ENCODE data around the gene KDM4D. TPM values are rescaled to one million over a fixed set of nuclear protein-coding genes. Genes with fewer than 3 reads are reported as not detected.
A peak's percentile ranks its signal among the peaks of the same experiment; 100 is the strongest.

The KDM4D gene
- total and polyA plus RNA-seq, 2 of the 8 experiments (the other 6 are each of a cell fraction or from before 2014, with no cell fraction given): 1.5 to 4.5 TPM

GRCh38 chr11:94941131-94941530 is 32.4 kb upstream of the KDM4D start:
- Histone ChIP-seq H2AFZ (ENCODE audit: low read length) (0 out of 2 replicates have a peak overlapping the region, but pooled peaks have one; percentile 70), H3K18ac (ENCODE audit: extremely low read depth, low read length) (no peak overlapping the region), H3K4me1 (replicated peaks in 1 of 4; ENCODE audit: control insufficient read depth in 3 of 4, insufficient read depth in 4 of 4, low read length in 3 of 4) (no peaks in the 10 kb centered on the region; a peak in 1 of 7 replicates), H4K91ac (replicated peaks; ENCODE audit: insufficient read length, low read length) (no peak overlapping the region), H3K56ac (replicated peaks; ENCODE audit: insufficient read length, low read depth, low read length) (no peak overlapping the region), H3K36me3 (ENCODE audit: control insufficient read depth in 2 of 4, insufficient read depth in 4 of 4, low read length in 3 of 4) (no peaks in the 10 kb centered on the region), H3K27ac (ENCODE audit: low read depth, low read length) (no peak overlapping the region), H3K27me3 (replicated peaks in 1 of 4; ENCODE audit: control insufficient read depth in 3 of 4, extremely low read depth in 1 of 4, insufficient read depth in 3 of 4, low read length in 3 of 4) (no peaks in the 10 kb centered on the region), H2AK5ac (ENCODE audit: low read depth, low read length) (no peak overlapping the region), H4K20me1 (replicated peaks in 1 of 2; ENCODE audit: control insufficient read depth in 1 of 2, insufficient read depth in 2 of 2, low read length in 2 of 2) (no peaks in the 10 kb centered on the region), H2BK120ac (replicated peaks; ENCODE audit: low read depth, low read length) (no peak overlapping the region), H2BK15ac (ENCODE audit: low read length) (no peak overlapping the region), H3K23me2 (ENCODE audit: low read depth, low read length) (no peaks in the 10 kb centered on the region; the same call in 1 of the 2 replicates), H3K23ac (ENCODE audit: insufficient read length) (no peak overlapping the region), H3K9me3 (ENCODE audit: insufficient read depth in 2 of 2, low read depth in 1 of 2, low read length in 1 of 2) (no peaks in the 10 kb centered on the region), H3K4ac (replicated peaks; ENCODE audit: insufficient read length, low read depth, low read length) (no peak overlapping the region), H3K79me2 (ENCODE audit: control insufficient read depth in 1 of 2, insufficient read depth in 2 of 2, low read length in 2 of 2) (no peaks in the 10 kb centered on the region), H4K8ac (ENCODE audit: extremely low read depth, insufficient read depth, low read length) (no peak overlapping the region), H2BK20ac (ENCODE audit: low read length) (no peak overlapping the region), H3K79me1 (ENCODE audit: low read depth, low read length) (no peaks in the 10 kb centered on the region; the same call in 1 of the 2 replicates), H2BK12ac (ENCODE audit: low read depth, low read length) (no peak overlapping the region), H3K14ac (ENCODE audit: insufficient read length) (no peak overlapping the region), H3K4me2 (ENCODE audit: insufficient read depth in 1 of 2, low read depth in 2 of 2, low read length in 2 of 2) (no peak overlapping the region), H3K9ac (replicated peaks in 1 of 4; ENCODE audit: extremely low read depth in 1 of 4, low read depth in 3 of 4, low read length in 3 of 4) (no peak overlapping the region), H4K5ac (ENCODE audit: insufficient read length, low read depth, low read length) (no peak overlapping the region), H2BK5ac (ENCODE audit: low read depth, low read length) (no peak overlapping the region), H3K4me3 (ENCODE audit: extremely low read depth in 1 of 4, insufficient read depth in 2 of 4, low read depth in 3 of 4, low read length in 4 of 4) (no peak overlapping the region)
- ChIA-PET POLR2A (ENCODE audit: partially characterized antibody) (no interaction called here), CTCF (ENCODE audit: partially characterized antibody) (interaction anchor here (0.6 to 0.7 kb wide), 2 partner anchors 129 to 318 kb away, joined by 3 to 5 read pairs; no protein-coding TSS in a partner anchor)
- TF ChIP-seq BRCA1 (IDR thresholded peaks at IDR 0.05; ENCODE audit: low read depth, low read length): no peak
- TF ChIP-seq ZNF274 (IDR thresholded peaks at IDR 0.05; ENCODE audit: borderline replicate concordance, extremely low read depth, low read length): no peak
- no peak for TF ChIP-seq SIRT6 (IDR thresholded peaks at IDR 0.05; ENCODE audit: low read length)
- TF ChIP-seq KDM4A (IDR thresholded peaks at IDR 0.05; ENCODE audit: low read depth, low read length, severe bottlenecking): no peak
- no peak for TF ChIP-seq EP300 (IDR thresholded peaks at IDR 0.05; ENCODE audit: borderline replicate concordance in 1 of 2, low read depth in 2 of 2, low read length in 2 of 2)
- TF ChIP-seq, protein P1, sequence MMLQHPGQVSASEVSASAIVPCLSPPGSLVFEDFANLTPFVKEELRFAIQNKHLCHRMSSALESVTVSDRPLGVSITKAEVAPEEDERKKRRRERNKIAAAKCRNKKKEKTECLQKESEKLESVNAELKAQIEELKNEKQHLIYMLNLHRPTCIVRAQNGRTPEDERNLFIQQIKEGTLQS (IDR thresholded peaks at IDR 0.05; ENCODE audit: insufficient read depth, low read depth, low read length): no peak
- TF ChIP-seq TEAD4 (IDR thresholded peaks at IDR 0.05; ENCODE audit: low read depth, low read length): no peak
- no peak for TF ChIP-seq CBX5 (IDR thresholded peaks at IDR 0.05; ENCODE audit: low read depth, low read length)
- no peak for TF ChIP-seq EZH2 (IDR thresholded peaks at IDR 0.05; ENCODE audit: low read depth, low read length, severe bottlenecking)
- TF ChIP-seq RFX5 (IDR thresholded peaks at IDR 0.05; ENCODE audit: borderline replicate concordance, low read depth, low read length): no peak
- TF ChIP-seq HDAC6 (IDR thresholded peaks at IDR 0.05; ENCODE audit: low read depth, low read length): no peak
- no peak for TF ChIP-seq JUND (IDR thresholded peaks at IDR 0.05; ENCODE audit: low read length)
- no peak for TF ChIP-seq TCF12 (IDR thresholded peaks at IDR 0.05; ENCODE audit: low read depth, low read length)
- no peak for TF ChIP-seq TBP (IDR thresholded peaks at IDR 0.05; ENCODE audit: low read depth, low read length)
- no peak for TF ChIP-seq EGR1 (IDR thresholded peaks at IDR 0.05; ENCODE audit: borderline replicate concordance, low read depth, low read length)
- no peak for FAIRE-seq
- DNase-seq (ENCODE audit: low read depth in 1 of 2, low spot score in 2 of 2): no peak
- 68% methylated on average over 4 of the region's 4 CpGs; no CpG with 5 or more reads in 1 of the 2 experiments for WGBS, 2 experiments (ENCODE audit: extremely low coverage in 1 of 2, insufficient coverage in 1 of 2, insufficient read length in 1 of 2, insufficient replicate concordance in 2 of 2, low coverage in 1 of 2, low lambda C conversion rate in 2 of 2, missing lambda C conversion rate in 1 of 2)

Data from H1 (cell line).